Keratinocyte (primary cell): Measurements from ENCODE around the gene MYBPHL. TPM values are rescaled to one million over a fixed set of nuclear protein-coding genes. Genes with fewer than 3 reads are reported as not detected.
"Not testable (repeated sequence)": the region's sequence is repeated elsewhere in the genome, so short reads cannot be mapped to it uniquely, and the experiment has no call there.

Experiments used
- DNase-seq: peaks from one replicate; pipeline ENCODE4 v3.0.0-alpha.2; 2011; ENCODE audit warnings: low read depth, missing footprints, low spot score
- FAIRE-seq: peaks from 2 replicates; lab custom pipeline; 2011; peaks lifted over from hg19 to GRCh38; lab: Jason Lieb, UNC
- H2AFZ ChIP-seq: 2 replicates; pipeline ENCODE4 v1.6.0; 2012; ENCODE audit warnings: low read length, control low read depth, inconsistent platforms; ENCODE audit not compliant: control insufficient read depth
- H3K27ac ChIP-seq: 2 replicates; pipeline ENCODE4 v1.5.1; 2011; ENCODE audit warnings: low read length; ENCODE audit not compliant: control insufficient read depth, insufficient read depth
- H3K27me3 ChIP-seq: 3 replicates; pipeline ENCODE4 v1.6.0; 2011; ENCODE audit warnings: low read length; ENCODE audit not compliant: control insufficient read depth, insufficient read depth; ENCODE audit errors: extremely low read depth
- H3K36me3 ChIP-seq, 2 experiments: 2 replicates in 1 of 2; 3 replicates in 1 of 2; pipeline ENCODE4 v1.5.1; 2011; ENCODE audit warnings: low read length in 2 of 2, mild to moderate bottlenecking in 1 of 2; ENCODE audit not compliant: control insufficient read depth in 2 of 2, insufficient read depth in 2 of 2; ENCODE audit errors: extremely low read depth in 1 of 2
- H3K4me1 ChIP-seq: 3 replicates; pipeline ENCODE4 v1.5.1; 2011; ENCODE audit warnings: low read length; ENCODE audit not compliant: control insufficient read depth, insufficient read depth; ENCODE audit errors: extremely low read depth
- H3K4me2 ChIP-seq: 3 replicates; pipeline ENCODE4 v1.6.0; 2011; ENCODE audit warnings: low read depth, low read length; ENCODE audit not compliant: control insufficient read depth, insufficient read depth; ENCODE audit errors: extremely low read depth
- H3K4me3 ChIP-seq, 3 experiments: fragments of 200-600 bp in 1 of 3; sonication (generic) in 1 of 3; 2 replicates in 2 of 3; 3 replicates in 1 of 3; pipeline ENCODE4 v1.5.1; 2011 to 2016; ENCODE audit warnings: low read length in 3 of 3, mild to moderate bottlenecking in 3 of 3, control low read depth in 2 of 3, inconsistent platforms in 1 of 3, low read depth in 1 of 3, mixed read lengths in 1 of 3, mixed run types in 1 of 3, moderate library complexity in 1 of 3; ENCODE audit not compliant: control insufficient read depth in 2 of 3, insufficient read depth in 2 of 3; ENCODE audit errors: extremely low read depth in 1 of 3
- H3K79me2 ChIP-seq: 2 replicates; pipeline ENCODE4 v1.6.0; 2012; ENCODE audit warnings: low read length; ENCODE audit not compliant: control insufficient read depth, insufficient read depth
- H3K9ac ChIP-seq: 3 replicates; pipeline ENCODE4 v1.6.0; 2011; ENCODE audit warnings: low read length; ENCODE audit not compliant: control insufficient read depth, insufficient read depth; ENCODE audit errors: extremely low read depth
- H3K9me1 ChIP-seq: 3 replicates; pipeline ENCODE4 v1.6.0; 2011; ENCODE audit warnings: low read length; ENCODE audit not compliant: control insufficient read depth, insufficient read depth; ENCODE audit errors: extremely low read depth
- H3K9me3 ChIP-seq: 2 replicates; pipeline ENCODE4 v1.5.1; 2012; ENCODE audit warnings: low read depth, low read length; ENCODE audit not compliant: control insufficient read depth
- H4K20me1 ChIP-seq: 3 replicates; pipeline ENCODE4 v1.6.0; 2011; ENCODE audit warnings: low read length; ENCODE audit not compliant: control insufficient read depth, insufficient read depth; ENCODE audit errors: extremely low read depth
- EZH2 ChIP-seq: IDR thresholded peaks from one replicate; pipeline ENCODE4 v1.6.1; 2012; ENCODE audit warnings: inconsistent platforms, mild to moderate bottlenecking, low read length, moderate library complexity
- dilution Hi-C: fragments of 300-500 bp; cut with MboI; formaldehyde crosslinking; loops from one replicate; pipeline ENCODE4 v1.7.0; 2020; ENCODE audit warnings: low sequenced_read_pairs; ENCODE audit not compliant: extremely low pct_ligation_motif_present
- polyA plus RNA-seq, 5 experiments: library from polyadenylated mRNA; depleted of rRNA in 3 of 5; stranded (reverse) in 3 of 5; stranded (forward) in 1 of 5; unstranded in 1 of 5; fragments of >200 nt; gene quantifications; 1 replicate in 1 of 5; 2 replicates in 3 of 5; 3 replicates in 1 of 5; pipeline versions ENCODE4 v1.2.1 to v1.2.3, GENCODE V29; 2011 to 2012; ENCODE audit warnings: missing spikeins in 2 of 5, low read depth in 1 of 5, low replicate concordance in 1 of 5
- TF ChIP-seq, protein P1 (sequence below), 3 experiments: IDR thresholded peaks in 1 of 3; conservative IDR thresholded peaks in 1 of 3; optimal IDR thresholded peaks in 1 of 3; 2 replicates in 2 of 3; 3 replicates in 1 of 3; pipeline versions ENCODE3 to v1.5.1; 2011; ENCODE audit warnings: low read length in 3 of 3, mild to moderate bottlenecking in 3 of 3, moderate library complexity in 2 of 3, control low read depth in 1 of 3, inconsistent platforms in 1 of 3; ENCODE audit not compliant: insufficient read depth in 2 of 3; ENCODE audit errors: extremely low read depth in 1 of 3

Gene MYBPHL
- polyA plus RNA-seq, 1 donor (not counting 4 experiments of a cell fraction or from before 2014, with no cell fraction given), result 1.1 TPM

GRCh38 chr1:109309347-109309746 is 2.5 kb upstream of the MYBPHL start:
- DNase-seq (no peak), FAIRE-seq (no peak)
- H3K27me3 ChIP-seq, result peaks cover 4% of the 10 kb centered on the region
- no peaks in the 10 kb centered on the region for H3K36me3 ChIP-seq
- no peaks in the 10 kb centered on the region for H3K4me1 ChIP-seq
- H3K79me2 ChIP-seq, result no peaks in the 10 kb centered on the region
- H3K9me1 ChIP-seq, result no peaks in the 10 kb centered on the region
- H3K9me3 ChIP-seq, result no peaks in the 10 kb centered on the region
- H2AFZ ChIP-seq, result no peak overlapping the region
- TF ChIP-seq, protein P1, sequence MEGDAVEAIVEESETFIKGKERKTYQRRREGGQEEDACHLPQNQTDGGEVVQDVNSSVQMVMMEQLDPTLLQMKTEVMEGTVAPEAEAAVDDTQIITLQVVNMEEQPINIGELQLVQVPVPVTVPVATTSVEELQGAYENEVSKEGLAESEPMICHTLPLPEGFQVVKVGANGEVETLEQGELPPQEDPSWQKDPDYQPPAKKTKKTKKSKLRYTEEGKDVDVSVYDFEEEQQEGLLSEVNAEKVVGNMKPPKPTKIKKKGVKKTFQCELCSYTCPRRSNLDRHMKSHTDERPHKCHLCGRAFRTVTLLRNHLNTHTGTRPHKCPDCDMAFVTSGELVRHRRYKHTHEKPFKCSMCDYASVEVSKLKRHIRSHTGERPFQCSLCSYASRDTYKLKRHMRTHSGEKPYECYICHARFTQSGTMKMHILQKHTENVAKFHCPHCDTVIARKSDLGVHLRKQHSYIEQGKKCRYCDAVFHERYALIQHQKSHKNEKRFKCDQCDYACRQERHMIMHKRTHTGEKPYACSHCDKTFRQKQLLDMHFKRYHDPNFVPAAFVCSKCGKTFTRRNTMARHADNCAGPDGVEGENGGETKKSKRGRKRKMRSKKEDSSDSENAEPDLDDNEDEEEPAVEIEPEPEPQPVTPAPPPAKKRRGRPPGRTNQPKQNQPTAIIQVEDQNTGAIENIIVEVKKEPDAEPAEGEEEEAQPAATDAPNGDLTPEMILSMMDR (optimal IDR thresholded peaks at IDR 0.05 in 1 of 3, IDR thresholded peaks at IDR 0.05 in 1 of 3, conservative IDR thresholded peaks at IDR 0.05 in 1 of 3; ENCODE audit: extremely low read depth in 1 of 3, insufficient read depth in 2 of 3, low read length in 3 of 3), result no peak
- no peak for TF ChIP-seq EZH2
- H3K9ac ChIP-seq, result no peak overlapping the region
- no peak overlapping the region for H3K4me3 ChIP-seq
- no peak overlapping the region for H3K4me2 ChIP-seq
- dilution Hi-C loops, result no loop called here
- no peaks in the 10 kb centered on the region for H4K20me1 ChIP-seq
- no peak overlapping the region for H3K27ac ChIP-seq

GRCh38 chr1:109307274-109308021 is 637 bp upstream of the MYBPHL start:
- H3K9me1 ChIP-seq, result no peaks in the 10 kb centered on the region
- dilution Hi-C loops, result no loop called here
- H3K27me3 ChIP-seq, result peaks cover 4% of the 10 kb centered on the region
- no peaks in the 10 kb centered on the region for H3K9me3 ChIP-seq
- no peaks in the 10 kb centered on the region for H3K79me2 ChIP-seq
- no peak overlapping the region for H3K27ac ChIP-seq
- no peaks in the 10 kb centered on the region for H3K36me3 ChIP-seq
- DNase-seq (no peak), FAIRE-seq (no peak)
- no peaks in the 10 kb centered on the region for H3K4me1 ChIP-seq
- H2AFZ ChIP-seq, result no peak overlapping the region
- no peak overlapping the region for H3K9ac ChIP-seq
- no peak overlapping the region for H3K4me2 ChIP-seq
- no peak for TF ChIP-seq EZH2
- TF ChIP-seq, protein P1 (optimal IDR thresholded peaks at IDR 0.05 in 1 of 3, IDR thresholded peaks at IDR 0.05 in 1 of 3, conservative IDR thresholded peaks at IDR 0.05 in 1 of 3; ENCODE audit: extremely low read depth in 1 of 3, insufficient read depth in 2 of 3, low read length in 3 of 3), result no peak
- no peak overlapping the region for H3K4me3 ChIP-seq
- H4K20me1 ChIP-seq, result no peaks in the 10 kb centered on the region

DNA sequence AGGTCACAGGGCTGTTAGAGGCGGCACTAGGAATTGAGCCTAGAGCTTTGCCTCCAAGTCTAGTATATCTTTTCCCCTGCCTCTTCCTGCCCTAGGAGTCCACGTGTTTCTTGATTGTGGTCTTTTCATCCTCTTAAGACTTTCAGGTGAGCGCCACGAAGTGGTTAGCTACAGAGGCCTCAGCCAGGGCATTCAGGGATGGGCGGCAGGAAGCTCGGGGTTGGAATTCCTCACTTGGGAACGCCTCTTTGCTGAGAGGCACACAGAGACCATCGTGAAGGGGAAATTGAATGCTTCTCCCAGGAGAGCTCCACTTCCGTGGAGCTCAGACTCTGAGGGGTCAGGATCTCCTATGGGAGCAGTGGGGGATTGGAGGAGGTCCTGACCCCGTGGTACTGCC is 820 bp downstream of the MYBPHL start:
- H2AFZ ChIP-seq, H3K9ac ChIP-seq, H3K9me1 ChIP-seq, H3K4me2 ChIP-seq, H3K27ac ChIP-seq, DNase-seq, H3K27me3 ChIP-seq, dilution Hi-C loops, H3K4me3 ChIP-seq, H3K36me3 ChIP-seq, H3K9me3 ChIP-seq, FAIRE-seq, H4K20me1 ChIP-seq, H3K4me1 ChIP-seq, H3K79me2 ChIP-seq: not testable (repeated sequence)
